ENCODE results near the gene SSUH2.

SSUH2 gene

DNA sequence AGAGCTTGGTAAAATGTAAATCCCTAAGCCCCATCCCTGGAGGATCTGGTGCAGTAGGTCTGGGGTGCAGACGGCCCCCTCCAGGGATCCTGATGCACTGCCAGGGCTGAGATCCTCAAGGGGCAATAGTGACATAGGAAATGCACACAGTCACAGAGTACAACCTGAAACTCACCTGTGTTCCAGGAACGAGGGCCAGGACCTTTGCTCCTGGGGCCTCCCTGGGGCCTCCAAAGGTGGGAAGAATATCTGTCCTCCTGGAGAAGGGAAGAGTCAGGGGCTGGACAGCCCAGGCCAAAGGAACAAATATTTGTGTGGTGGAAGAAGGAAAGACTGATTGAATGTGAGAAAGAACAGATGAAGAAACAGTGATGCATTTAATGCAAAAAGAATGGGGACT lies 9.5 kb downstream of the SSUH2 start:
- Histone ChIP-seq H3K4me1 (ENCODE audit: control insufficient read depth, insufficient read depth, low read length) (peaks cover 11% of the 10 kb centered on the region), H3K4me3 (ENCODE audit: low read length) (no peak overlapping the region), H3K9ac (ENCODE audit: low read depth, low read length) (no peak overlapping the region), H3K4me2 (ENCODE audit: low read length) (no peak overlapping the region), H3K9me3 (replicated peaks; ENCODE audit: low read length) (no peaks in the 10 kb centered on the region), H3K36me3 (ENCODE audit: insufficient read depth, low read length) (no peaks in the 10 kb centered on the region), H3K27me3 (ENCODE audit: control insufficient read depth, insufficient read depth, low read length) (peaks cover 2% of the 10 kb centered on the region)

DNA sequence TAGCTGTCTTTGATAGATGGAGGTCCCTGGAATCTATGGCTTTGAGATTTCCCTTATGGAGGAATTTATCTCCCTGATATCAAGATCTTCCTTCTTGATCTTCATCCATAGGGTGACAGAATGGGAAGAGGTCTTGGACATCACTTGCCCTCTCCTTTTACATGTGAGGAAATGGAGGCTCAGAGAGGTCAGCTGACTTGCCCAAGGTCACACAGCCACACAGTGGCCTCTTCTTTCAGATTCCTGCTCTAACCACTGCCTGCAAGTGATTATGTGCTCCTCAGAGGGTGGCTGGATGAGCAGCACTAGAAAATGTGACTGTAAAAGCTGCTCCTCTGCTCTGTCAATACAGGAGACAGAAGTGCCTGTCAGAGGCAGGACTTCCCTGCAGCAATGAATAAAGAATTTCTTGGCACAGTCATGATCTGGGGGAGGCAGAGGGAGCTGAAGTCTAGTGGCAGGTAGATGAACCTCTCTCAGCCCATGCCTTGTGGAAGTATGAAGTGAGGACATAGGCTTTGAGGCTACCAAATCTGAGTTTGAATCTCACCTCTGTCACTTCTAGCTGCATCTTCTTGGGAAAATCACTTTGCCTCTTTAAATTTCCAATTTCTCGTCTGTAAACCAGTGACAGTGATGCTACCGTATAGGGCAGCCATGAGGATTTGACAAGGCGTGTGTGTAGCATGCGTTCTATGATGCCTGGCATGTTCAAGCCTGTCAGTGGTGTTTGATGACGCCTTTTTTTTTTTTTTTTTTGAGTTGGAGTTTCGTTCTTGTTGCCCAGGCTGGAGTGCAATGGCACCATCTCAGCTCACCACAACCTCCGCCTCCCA lies 12.0 kb downstream of the SSUH2 start:
- Histone ChIP-seq H3K9me3 (replicated peaks; ENCODE audit: low read length) (no peaks in the 10 kb centered on the region), H3K36me3 (ENCODE audit: insufficient read depth, low read length) (no peaks in the 10 kb centered on the region), H3K27me3 (ENCODE audit: control insufficient read depth, insufficient read depth, low read length) (no peaks in the 10 kb centered on the region), H3K9ac (ENCODE audit: low read depth, low read length) (no peak overlapping the region), H3K4me3 (ENCODE audit: low read length) (no peak overlapping the region), H3K4me2 (ENCODE audit: low read length) (no peak overlapping the region), H3K4me1 (ENCODE audit: control insufficient read depth, insufficient read depth, low read length) (peaks cover 19% of the 10 kb centered on the region)

DNA sequence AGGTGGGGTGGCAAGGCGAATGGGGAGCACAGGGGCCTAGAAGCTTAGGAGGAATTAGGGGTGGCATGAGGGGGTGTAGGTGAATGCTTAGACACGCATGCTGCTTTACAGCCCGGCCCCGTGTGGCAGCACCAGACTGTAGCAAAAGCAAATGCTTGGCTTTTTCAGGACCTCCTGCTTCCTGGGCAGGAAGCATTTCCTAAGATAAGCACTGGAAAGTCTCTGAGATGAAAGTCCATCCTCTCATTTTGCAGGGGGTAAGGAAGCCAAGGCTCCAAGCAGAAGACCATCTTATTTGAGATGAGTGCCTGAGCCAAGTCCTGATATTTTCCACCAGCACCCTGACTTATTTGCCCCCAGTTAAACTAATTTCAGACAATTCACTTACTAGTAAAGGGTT lies 12.9 kb downstream of the SSUH2 start:
- H3K36me3 ChIP-seq (ENCODE audit: insufficient read depth, low read length) = no peaks in the 10 kb centered on the region
- no peaks in the 10 kb centered on the region for H3K9me3 ChIP-seq (replicated peaks; ENCODE audit: low read length)
- no peak overlapping the region for H3K9ac ChIP-seq (ENCODE audit: low read depth, low read length)
- H3K4me3 ChIP-seq (ENCODE audit: low read length) = no peak overlapping the region
- no peak overlapping the region for H3K4me2 ChIP-seq (ENCODE audit: low read length)
- H3K27me3 ChIP-seq (ENCODE audit: control insufficient read depth, insufficient read depth, low read length) = no peaks in the 10 kb centered on the region
- H3K4me1 ChIP-seq (ENCODE audit: control insufficient read depth, insufficient read depth, low read length) = peaks cover 19% of the 10 kb centered on the region

DNA sequence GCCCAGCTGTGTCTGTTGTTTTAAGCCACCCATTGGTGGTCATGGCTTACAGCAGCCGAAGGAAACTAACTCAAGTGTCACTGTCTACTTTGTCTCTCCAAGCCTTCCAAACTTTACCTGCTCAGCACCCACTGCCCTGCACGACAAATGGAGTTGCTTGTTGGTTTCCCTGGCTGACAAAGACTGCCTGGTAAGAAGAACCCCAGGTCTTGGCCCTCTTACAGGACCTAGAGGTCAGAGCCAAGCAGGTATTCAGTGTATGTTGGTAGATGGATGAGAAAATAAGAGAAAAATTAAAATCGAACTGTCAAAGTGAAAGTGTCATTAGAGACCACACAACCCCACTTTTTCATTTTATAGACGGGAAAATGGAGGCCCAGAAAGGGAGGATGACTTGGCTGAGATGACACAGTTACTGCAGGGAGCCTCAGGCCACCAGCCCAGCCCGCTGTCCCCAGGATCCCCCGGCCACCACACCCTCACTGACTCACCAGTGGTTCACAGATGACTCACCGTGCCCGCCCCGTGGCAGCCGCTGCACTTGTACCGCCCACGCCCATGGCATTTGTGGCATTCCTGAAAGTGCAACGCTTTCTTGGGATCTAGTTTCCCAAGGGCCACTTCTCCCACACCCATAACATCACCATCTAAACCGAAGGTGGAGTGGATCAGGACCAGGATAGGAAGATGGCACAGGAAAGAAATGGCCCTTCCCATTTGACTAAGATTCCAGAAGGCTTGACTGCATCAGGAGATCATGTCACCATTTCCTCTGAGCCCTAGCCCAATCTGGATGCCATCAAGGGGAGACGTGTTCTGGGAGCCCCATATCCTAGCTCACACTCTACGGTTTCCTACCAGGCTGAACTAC lies 15.2 kb downstream of the SSUH2 start:
- H3K4me1 ChIP-seq (ENCODE audit: control insufficient read depth, insufficient read depth, low read length) = peaks cover 26% of the 10 kb centered on the region
- H3K27me3 ChIP-seq (ENCODE audit: control insufficient read depth, insufficient read depth, low read length) = no peaks in the 10 kb centered on the region
- H3K9ac ChIP-seq (ENCODE audit: low read depth, low read length) = peak overlapping the region; percentile 58
- H3K4me2 ChIP-seq (ENCODE audit: low read length) = peak overlapping the region; percentile 65
- H3K4me3 ChIP-seq (ENCODE audit: low read length) = peak overlapping the region; percentile 49
- no peaks in the 10 kb centered on the region for H3K36me3 ChIP-seq (ENCODE audit: insufficient read depth, low read length)
- no peaks in the 10 kb centered on the region for H3K9me3 ChIP-seq (replicated peaks; ENCODE audit: low read length)

DNA sequence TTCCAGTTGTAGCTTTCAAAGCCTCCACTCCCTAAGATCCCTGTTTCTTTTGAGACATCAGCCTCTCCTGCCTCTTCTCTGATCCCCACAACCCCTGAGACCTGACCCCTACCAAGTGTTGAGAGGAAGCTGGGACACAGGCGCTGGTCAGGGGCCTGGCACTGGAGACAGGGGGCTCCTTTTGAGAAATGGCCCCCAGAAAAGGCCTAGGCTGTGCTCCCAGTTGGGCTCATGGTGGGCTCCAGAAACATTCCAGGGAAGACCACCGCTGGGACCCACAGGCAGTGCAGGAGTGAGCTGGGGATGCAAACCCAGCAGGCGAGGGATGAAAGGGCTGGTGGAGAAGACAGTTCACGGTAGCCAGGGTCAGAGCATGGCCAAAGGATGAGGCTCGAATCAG lies 16.6 kb downstream of the SSUH2 start:
- Histone ChIP-seq H3K4me1 (ENCODE audit: control insufficient read depth, insufficient read depth, low read length) (peaks cover 28% of the 10 kb centered on the region), H3K36me3 (ENCODE audit: insufficient read depth, low read length) (no peaks in the 10 kb centered on the region), H3K4me3 (ENCODE audit: low read length) (no peak overlapping the region), H3K4me2 (ENCODE audit: low read length) (no peak overlapping the region), H3K27me3 (ENCODE audit: control insufficient read depth, insufficient read depth, low read length) (no peaks in the 10 kb centered on the region), H3K9me3 (replicated peaks; ENCODE audit: low read length) (no peaks in the 10 kb centered on the region), H3K9ac (ENCODE audit: low read depth, low read length) (no peak overlapping the region)

DNA sequence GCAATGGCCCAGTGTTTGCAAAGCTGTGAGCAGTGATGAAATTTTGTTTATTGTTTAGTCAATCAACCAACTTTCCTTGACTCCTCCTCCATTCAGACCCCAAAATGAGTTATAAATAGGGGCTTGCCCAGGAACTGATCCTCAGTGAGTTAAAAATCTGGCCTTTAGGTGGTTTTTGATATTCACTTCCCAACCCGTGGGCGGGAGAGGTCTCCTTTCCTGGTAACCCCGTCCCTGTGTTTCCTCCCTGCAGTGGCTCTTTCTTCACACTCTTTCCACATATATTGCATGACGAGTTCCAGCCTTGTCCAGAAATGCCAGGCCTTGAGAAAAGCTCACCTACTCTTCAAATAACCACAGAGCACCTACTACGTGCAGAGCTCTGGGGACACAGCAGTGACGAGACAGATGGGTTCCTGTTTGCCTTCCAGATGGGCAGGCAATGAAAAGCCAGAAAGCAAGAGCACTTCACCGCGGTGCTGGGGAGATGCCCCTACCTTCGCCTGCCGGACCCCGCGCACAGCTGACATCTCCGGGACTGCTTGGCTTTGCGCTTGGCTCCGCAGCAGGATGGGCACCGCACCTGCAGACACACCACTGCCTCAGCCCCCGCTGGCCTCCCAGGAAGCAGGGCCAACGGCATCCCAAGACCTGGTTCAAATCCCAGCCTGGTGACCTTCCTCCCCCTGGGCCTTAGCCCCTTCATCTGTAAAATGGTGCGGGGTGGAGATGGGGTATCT lies 17.2 kb downstream of the SSUH2 start:
- no peak overlapping the region for H3K9ac ChIP-seq (ENCODE audit: low read depth, low read length)
- no peaks in the 10 kb centered on the region for H3K9me3 ChIP-seq (replicated peaks; ENCODE audit: low read length)
- H3K4me1 ChIP-seq (ENCODE audit: control insufficient read depth, insufficient read depth, low read length) = peaks cover 30% of the 10 kb centered on the region
- no peak overlapping the region for H3K4me3 ChIP-seq (ENCODE audit: low read length)
- no peak overlapping the region for H3K4me2 ChIP-seq (ENCODE audit: low read length)
- no peaks in the 10 kb centered on the region for H3K36me3 ChIP-seq (ENCODE audit: insufficient read depth, low read length)
- H3K27me3 ChIP-seq (ENCODE audit: control insufficient read depth, insufficient read depth, low read length) = no peaks in the 10 kb centered on the region

DNA sequence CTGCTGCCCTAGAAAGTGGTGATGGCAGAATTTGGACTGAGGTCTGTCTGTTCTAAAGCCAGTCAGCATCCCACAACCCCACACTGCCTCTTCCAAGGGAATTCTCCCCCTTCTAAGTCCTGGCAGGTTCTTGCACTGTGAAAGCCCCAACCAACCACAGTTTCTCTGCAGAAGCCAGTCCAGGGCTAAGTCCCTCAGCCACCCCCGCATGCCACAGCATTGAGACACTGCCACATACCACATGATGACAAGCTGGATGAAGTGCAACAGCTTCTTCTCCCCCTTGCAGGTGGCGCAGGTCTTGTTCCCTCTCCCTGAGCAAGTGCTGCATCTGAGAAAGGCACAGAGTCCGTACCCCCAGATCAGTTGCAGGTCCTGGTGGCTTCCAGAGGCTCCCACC lies 18.6 kb downstream of the SSUH2 start:
- Histone ChIP-seq H3K4me1 (ENCODE audit: control insufficient read depth, insufficient read depth, low read length) (peaks cover 41% of the 10 kb centered on the region), H3K36me3 (ENCODE audit: insufficient read depth, low read length) (no peaks in the 10 kb centered on the region), H3K9ac (ENCODE audit: low read depth, low read length) (no peak overlapping the region), H3K27me3 (ENCODE audit: control insufficient read depth, insufficient read depth, low read length) (no peaks in the 10 kb centered on the region), H3K9me3 (replicated peaks; ENCODE audit: low read length) (no peaks in the 10 kb centered on the region), H3K4me3 (ENCODE audit: low read length) (no peak overlapping the region), H3K4me2 (ENCODE audit: low read length) (no peak overlapping the region)

DNA sequence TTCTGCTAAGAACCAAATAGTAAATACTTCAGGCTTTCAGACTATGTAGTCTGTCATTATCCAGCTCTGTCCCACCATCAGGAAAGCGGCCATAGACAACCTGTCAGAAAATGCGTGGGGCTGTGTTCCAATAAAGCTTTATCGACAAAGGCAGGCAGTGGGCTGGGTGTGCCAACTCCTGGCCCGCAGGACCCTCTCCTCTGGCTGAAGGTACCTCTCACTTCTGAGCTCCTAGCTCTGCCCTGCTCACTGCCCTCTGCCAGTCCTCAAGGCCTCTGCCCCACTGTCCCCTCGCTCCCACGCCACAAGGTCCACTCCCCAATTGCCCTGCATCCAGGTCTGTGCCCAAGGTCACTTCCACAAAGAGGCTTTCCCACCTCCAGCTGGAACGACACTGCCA lies 20.0 kb downstream of the SSUH2 start:
- H3K36me3 ChIP-seq (ENCODE audit: insufficient read depth, low read length) = no peaks in the 10 kb centered on the region
- no peaks in the 10 kb centered on the region for H3K27me3 ChIP-seq (ENCODE audit: control insufficient read depth, insufficient read depth, low read length)
- H3K4me1 ChIP-seq (ENCODE audit: control insufficient read depth, insufficient read depth, low read length) = peaks cover 35% of the 10 kb centered on the region
- H3K4me2 ChIP-seq (ENCODE audit: low read length) = no peak overlapping the region
- no peaks in the 10 kb centered on the region for H3K9me3 ChIP-seq (replicated peaks; ENCODE audit: low read length)
- no peak overlapping the region for H3K4me3 ChIP-seq (ENCODE audit: low read length)
- no peak overlapping the region for H3K9ac ChIP-seq (ENCODE audit: low read depth, low read length)

DNA sequence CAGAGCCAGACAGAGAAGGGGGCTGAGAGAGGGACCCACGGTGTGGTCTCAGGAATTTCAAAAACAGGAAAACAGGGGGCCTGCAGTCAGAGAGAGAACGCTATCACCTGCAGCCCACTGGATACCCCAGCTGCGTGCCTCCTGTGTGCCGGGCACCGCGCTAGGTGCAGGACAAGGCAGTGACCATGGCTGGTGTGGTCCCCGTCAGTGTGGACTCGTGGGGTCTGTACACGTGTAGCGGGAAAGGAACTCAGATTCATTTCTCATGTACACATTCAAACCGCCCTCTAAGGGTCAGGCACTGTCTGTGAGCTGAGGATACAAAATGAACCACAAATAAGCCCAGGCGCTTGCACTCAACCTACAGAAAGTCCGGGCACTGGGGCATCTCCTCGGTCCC lies 20.9 kb downstream of the SSUH2 start:
- H3K4me2 ChIP-seq (ENCODE audit: low read length) = no peak overlapping the region
- H3K27me3 ChIP-seq (ENCODE audit: control insufficient read depth, insufficient read depth, low read length) = no peaks in the 10 kb centered on the region
- H3K4me3 ChIP-seq (ENCODE audit: low read length) = no peak overlapping the region
- peaks cover 28% of the 10 kb centered on the region for H3K4me1 ChIP-seq (ENCODE audit: control insufficient read depth, insufficient read depth, low read length)
- H3K9me3 ChIP-seq (replicated peaks; ENCODE audit: low read length) = peaks cover 4% of the 10 kb centered on the region
- H3K36me3 ChIP-seq (ENCODE audit: insufficient read depth, low read length) = no peaks in the 10 kb centered on the region
- H3K9ac ChIP-seq (ENCODE audit: low read depth, low read length) = no peak overlapping the region

DNA sequence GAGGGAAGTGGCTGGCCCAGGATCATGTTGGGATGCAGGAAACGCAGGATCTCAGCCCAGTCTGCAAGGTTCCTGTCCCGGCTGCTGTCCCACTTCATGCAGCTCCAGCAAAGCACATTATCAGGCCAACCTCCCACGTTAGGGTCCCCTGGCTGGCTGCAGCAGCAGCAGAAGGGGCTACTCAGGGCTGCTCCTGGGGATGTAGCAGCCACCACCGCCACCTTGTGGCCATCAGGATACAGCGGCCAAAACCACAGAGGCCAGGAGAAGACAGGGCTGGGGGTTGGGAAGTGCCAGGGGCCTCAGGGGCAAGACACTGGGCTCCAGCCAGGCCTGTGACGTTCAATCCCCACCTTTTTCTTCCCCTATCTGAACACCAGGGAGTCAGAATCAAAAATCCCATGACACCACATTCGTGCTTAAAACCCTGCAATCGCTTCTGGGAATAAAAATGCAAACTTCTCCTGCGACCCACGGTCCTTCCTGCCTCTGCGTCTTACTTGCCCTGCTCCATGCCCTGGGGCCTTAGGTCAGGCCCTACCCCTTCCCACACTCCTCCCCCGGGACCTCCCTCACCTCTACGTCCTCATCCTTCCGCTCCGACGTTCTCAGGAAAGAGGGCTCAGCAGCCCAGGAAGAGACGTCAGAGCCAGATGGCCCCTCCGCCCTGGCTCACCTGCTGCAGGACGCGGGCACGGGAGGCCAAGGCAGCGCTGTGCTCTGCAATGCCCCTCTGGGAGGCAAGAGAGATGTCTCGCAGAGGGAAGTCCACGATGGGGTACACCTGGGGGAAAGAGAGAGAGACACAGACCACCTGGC lies 21.5 kb downstream of the SSUH2 start:
- Histone ChIP-seq H3K4me3 (ENCODE audit: low read length) (no peak overlapping the region), H3K4me2 (ENCODE audit: low read length) (no peak overlapping the region), H3K4me1 (ENCODE audit: control insufficient read depth, insufficient read depth, low read length) (peaks cover 28% of the 10 kb centered on the region), H3K27me3 (ENCODE audit: control insufficient read depth, insufficient read depth, low read length) (no peaks in the 10 kb centered on the region), H3K9ac (ENCODE audit: low read depth, low read length) (peak overlapping the region; percentile 30), H3K36me3 (ENCODE audit: insufficient read depth, low read length) (no peaks in the 10 kb centered on the region), H3K9me3 (replicated peaks; ENCODE audit: low read length) (peaks cover 4% of the 10 kb centered on the region)

DNA sequence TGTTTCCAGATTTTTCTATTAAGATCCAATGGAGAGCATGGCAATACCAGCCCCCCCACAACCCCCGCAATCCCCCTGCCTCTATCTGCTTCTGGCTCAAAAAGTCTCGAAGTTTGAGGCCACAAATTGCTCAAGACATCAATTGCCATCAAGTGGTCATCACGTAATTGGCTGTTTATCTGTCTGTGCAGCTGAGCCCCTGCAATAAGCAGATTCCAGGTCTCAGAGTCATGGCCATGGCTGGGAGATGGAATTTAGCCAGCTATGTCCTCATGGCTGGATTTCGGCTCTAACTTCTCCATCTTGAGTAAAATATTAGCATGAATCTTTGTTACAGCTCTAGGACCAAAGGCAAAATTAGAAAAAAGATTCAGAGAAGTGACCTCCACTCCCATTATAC lies 22.7 kb downstream of the SSUH2 start:
- Histone ChIP-seq H3K27me3 (ENCODE audit: control insufficient read depth, insufficient read depth, low read length) (no peaks in the 10 kb centered on the region), H3K9ac (ENCODE audit: low read depth, low read length) (peak overlapping the region; percentile 30), H3K9me3 (replicated peaks; ENCODE audit: low read length) (peaks cover 4% of the 10 kb centered on the region), H3K4me3 (ENCODE audit: low read length) (no peak overlapping the region), H3K4me1 (ENCODE audit: control insufficient read depth, insufficient read depth, low read length) (peaks cover 28% of the 10 kb centered on the region), H3K36me3 (ENCODE audit: insufficient read depth, low read length) (no peaks in the 10 kb centered on the region), H3K4me2 (ENCODE audit: low read length) (no peak overlapping the region)
